Stimulated activated CD4-positive, alpha-beta T cell treated with anti-CD3 and anti-CD28 coated beads, Interleukin-1b, Interleukin-23, amount 100 ng/mL, for 4 hours (primary cell): ENCODE results near the gene MYO5B.
A peak's percentile ranks its signal among the peaks of the same experiment; 100 is the strongest.
"Not testable (repeated sequence)": the region's sequence is repeated elsewhere in the genome, so short reads cannot be mapped to it uniquely, and the experiment has no call there.

Source experiments
- DNase-seq, 2 donors: peaks; one replicate each; pipeline ENCODE4 v3.0.0-alpha.2; 2020; ENCODE audit warnings: low read depth in 2 of 2

Gene MYO5B

GRCh38 chr18:50194631-50195532, at the start of gene MYO5B:
MYO5B (minus strand) TSS chr18:50195147; CDS start chr18:50194793, 354 bp downstream.
- DNase-seq: peak; percentile 37 to 59

- not testable (repeated sequence) for DNase-seq
Observed at GRCh38 chr18:50241768-50242167, 46.8 kb upstream of the MYO5B start.

- no peak for DNase-seq
Observed at GRCh38 chr18:50240080-50240563, 45.2 kb upstream of the MYO5B start.

- DNase-seq: no peak
Observed at GRCh38 chr18:50232419-50232818, 37.5 kb upstream of the MYO5B start.

GRCh38 chr18:50231621-50232020, 36.7 kb upstream of the MYO5B start:
- no peak for DNase-seq

- DNase-seq: not testable (repeated sequence)
Observed at GRCh38 chr18:50220249-50220648, 25.3 kb upstream of the MYO5B start.

- peak in 1 of 2 donors; percentile 21 for DNase-seq
Observed at GRCh38 chr18:50218432-50219197, 23.7 kb upstream of the MYO5B start.

- no peak for DNase-seq
Observed at GRCh38 chr18:50209311-50209710, 14.4 kb upstream of the MYO5B start.

- DNase-seq: no peak
Observed at GRCh38 chr18:50207722-50208121, 12.8 kb upstream of the MYO5B start.

- DNase-seq: no peak
Observed at GRCh38 chr18:50203801-50204604, 9.1 kb upstream of the MYO5B start.

- no peak for DNase-seq
Observed at GRCh38 chr18:50201476-50202018, 6.6 kb upstream of the MYO5B start.

GRCh38 chr18:50199921-50200320, 5.0 kb upstream of the MYO5B start:
- DNase-seq: no peak

- no peak for DNase-seq
Observed at GRCh38 chr18:50199346-50199855, 4.5 kb upstream of the MYO5B start.

GRCh38 chr18:50196261-50196660, 1.3 kb upstream of the MYO5B start:
- no peak for DNase-seq

GRCh38 chr18:50195689-50196088, 742 bp upstream of the MYO5B start:
- DNase-seq: no peak

GRCh38 chr18:50193796-50194630, 934 bp downstream of the MYO5B start:
- DNase-seq: no peak

- no peak for DNase-seq
Observed at GRCh38 chr18:50192995-50193795, 1.8 kb downstream of the MYO5B start.

- DNase-seq: no peak
Observed at GRCh38 chr18:50190926-50191325, 4.0 kb downstream of the MYO5B start.

GRCh38 chr18:50190236-50190635, 4.7 kb downstream of the MYO5B start:
- DNase-seq: no peak
